Esophagus muscularis mucosa (tissue), 4 donors: Measurements from ENCODE around the gene RGPD3. TPM values are rescaled to one million over a fixed set of nuclear protein-coding genes. Genes with fewer than 3 reads are reported as not detected.
"Not testable (repeated sequence)": the region's sequence is repeated elsewhere in the genome, so short reads cannot be mapped to it uniquely, and the experiment has no call there.

Experiments used
- DNase-seq: peaks from one replicate; pipeline ENCODE4 v3.0.0-alpha.2; 2017; ENCODE audit errors: extremely low spot score
- H3K27ac ChIP-seq, 4 donors: fragments of 200-600 bp; sonication (generic); replicated peaks in 1 of 4; 1 replicate in 3 of 4; 2 replicates in 1 of 4; pipeline ENCODE4 v1.5.1; 2016 to 2019; ENCODE audit warnings: mild to moderate bottlenecking in 1 of 4
- H3K27me3 ChIP-seq, 4 donors: fragments of 200-600 bp; sonication (generic); one replicate each; pipeline versions ENCODE4 v1.5.1 to v1.6.0; 2016 to 2019
- H3K36me3 ChIP-seq, 4 donors: fragments of 200-600 bp; sonication (generic); one replicate each; pipeline ENCODE4 v1.5.1; 2016 to 2019
- H3K4me1 ChIP-seq, 4 donors: fragments of 200-600 bp; sonication (generic); one replicate each; pipeline ENCODE4 v1.5.1; 2016 to 2019
- H3K4me3 ChIP-seq, 4 donors: fragments of 200-600 bp; sonication (generic); 1 replicate in 2 of 4; 2 replicates in 2 of 4; pipeline ENCODE4 v1.5.1; 2016 to 2019; ENCODE audit warnings: mild to moderate bottlenecking in 4 of 4, moderate library complexity in 1 of 4
- H3K9me3 ChIP-seq, 4 donors: fragments of 200-600 bp; sonication (generic); 1 replicate in 3 of 4; 2 replicates in 1 of 4; pipeline ENCODE4 v1.5.1; 2016 to 2019
- EP300 ChIP-seq: sonication (generic); formaldehyde crosslinking; IDR thresholded peaks from one replicate; pipeline ENCODE4 v1.6.1; 2017; ENCODE audit warnings: antibody characterized with exemption
- POLR2A ChIP-seq: fragments of 450-650 bp; IDR thresholded peaks from one replicate; pipeline ENCODE4 v1.6.1; 2017; ENCODE audit warnings: antibody characterized with exemption, moderate library complexity, mild to moderate bottlenecking, low read depth
- POLR2AphosphoS5 ChIP-seq, 2 donors: sonication (generic); formaldehyde crosslinking; IDR thresholded peaks; one replicate each; pipeline ENCODE4 v1.6.1; 2017; ENCODE audit warnings: antibody characterized with exemption in 2 of 2
- WGBS: methylation state at CpG from one replicate; pipeline ENCODE4 v1.1.5; 2018; 5-methylcytosine and 5-hydroxymethylcytosine counted together
- intact Hi-C: fragments of 100-400 bp; cut with DNase I; formaldehyde crosslinking; loops from one replicate; pipeline ENCODE4 v1.15.1; 2023
- total RNA-seq, 4 donors: library from RNA; depleted of rRNA; stranded (reverse); fragments of >200 nt; gene quantifications; one replicate each; pipeline versions ENCODE4 v1.1.0 to v1.2.1, GENCODE V29; 2016
- TF ChIP-seq, protein P1 (sequence below), 3 experiments: fragments of 200-600 bp in 2 of 3; fragments of 450-650 bp in 1 of 3; sonication (generic) in 2 of 3; IDR thresholded peaks; one replicate each; pipeline ENCODE4 v1.5.1; 2017 to 2019; ENCODE audit warnings: antibody characterized with exemption in 3 of 3, mild to moderate bottlenecking in 2 of 3, moderate library complexity in 1 of 3

Gene RGPD3
- total RNA-seq, 4 donors from 2014 or later: 0.33 to 0.46 (median 0.43) TPM

GRCh38 chr2:106381867-106382266 is 86.3 kb downstream of the RGPD3 start:
- not testable (repeated sequence) for H3K9me3 ChIP-seq
- WGBS: 89% methylated on average over 4 of the region's 4 CpGs

GRCh38 chr2:106379567-106379966 is 88.6 kb downstream of the RGPD3 start:
- H3K4me3 ChIP-seq, H3K9me3 ChIP-seq, H3K4me1 ChIP-seq, H3K27me3 ChIP-seq, intact Hi-C loops, H3K36me3 ChIP-seq, H3K27ac ChIP-seq, DNase-seq: not testable (repeated sequence)
- 91% methylated on average over 3 of the region's 3 CpGs for WGBS

More at GRCh38 chr2:106381867-106382266, 86.3 kb downstream of the RGPD3 start:
- H3K4me3 ChIP-seq, H3K4me1 ChIP-seq, H3K27me3 ChIP-seq, H3K27ac ChIP-seq, intact Hi-C loops, H3K36me3 ChIP-seq, DNase-seq: not testable (repeated sequence)

- intact Hi-C loops, DNase-seq, H3K27me3 ChIP-seq, H3K9me3 ChIP-seq, H3K4me1 ChIP-seq, H3K27ac ChIP-seq, H3K36me3 ChIP-seq, H3K4me3 ChIP-seq: not testable (repeated sequence)
- 75% methylated on average over 2 of the region's 3 CpGs for WGBS
These were observed 99.0 kb downstream of the RGPD3 start for GRCh38 chr2:106369182-106369581.

GRCh38 chr2:106366204-106366885 is 101.9 kb downstream of the RGPD3 start:
- no peak overlapping the region for H3K4me3 ChIP-seq
- H3K4me1 ChIP-seq: no peaks in the 10 kb centered on the region
- WGBS: 74% methylated on average over 12 of the region's 12 CpGs
- DNase-seq: no peak
- no peaks in the 10 kb centered on the region for H3K36me3 ChIP-seq
- no peaks in the 10 kb centered on the region for H3K9me3 ChIP-seq
- intact Hi-C loops: no loop called here
- no peak overlapping the region for H3K27ac ChIP-seq
- TF ChIP-seq, protein P1, sequence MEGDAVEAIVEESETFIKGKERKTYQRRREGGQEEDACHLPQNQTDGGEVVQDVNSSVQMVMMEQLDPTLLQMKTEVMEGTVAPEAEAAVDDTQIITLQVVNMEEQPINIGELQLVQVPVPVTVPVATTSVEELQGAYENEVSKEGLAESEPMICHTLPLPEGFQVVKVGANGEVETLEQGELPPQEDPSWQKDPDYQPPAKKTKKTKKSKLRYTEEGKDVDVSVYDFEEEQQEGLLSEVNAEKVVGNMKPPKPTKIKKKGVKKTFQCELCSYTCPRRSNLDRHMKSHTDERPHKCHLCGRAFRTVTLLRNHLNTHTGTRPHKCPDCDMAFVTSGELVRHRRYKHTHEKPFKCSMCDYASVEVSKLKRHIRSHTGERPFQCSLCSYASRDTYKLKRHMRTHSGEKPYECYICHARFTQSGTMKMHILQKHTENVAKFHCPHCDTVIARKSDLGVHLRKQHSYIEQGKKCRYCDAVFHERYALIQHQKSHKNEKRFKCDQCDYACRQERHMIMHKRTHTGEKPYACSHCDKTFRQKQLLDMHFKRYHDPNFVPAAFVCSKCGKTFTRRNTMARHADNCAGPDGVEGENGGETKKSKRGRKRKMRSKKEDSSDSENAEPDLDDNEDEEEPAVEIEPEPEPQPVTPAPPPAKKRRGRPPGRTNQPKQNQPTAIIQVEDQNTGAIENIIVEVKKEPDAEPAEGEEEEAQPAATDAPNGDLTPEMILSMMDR (IDR thresholded peaks at IDR 0.05): no peak
- TF ChIP-seq EP300: no peak
- TF ChIP-seq POLR2AphosphoS5 (IDR thresholded peaks at IDR 0.05): no peak
- no peak for TF ChIP-seq POLR2A
- no peaks in the 10 kb centered on the region for H3K27me3 ChIP-seq

DNA sequence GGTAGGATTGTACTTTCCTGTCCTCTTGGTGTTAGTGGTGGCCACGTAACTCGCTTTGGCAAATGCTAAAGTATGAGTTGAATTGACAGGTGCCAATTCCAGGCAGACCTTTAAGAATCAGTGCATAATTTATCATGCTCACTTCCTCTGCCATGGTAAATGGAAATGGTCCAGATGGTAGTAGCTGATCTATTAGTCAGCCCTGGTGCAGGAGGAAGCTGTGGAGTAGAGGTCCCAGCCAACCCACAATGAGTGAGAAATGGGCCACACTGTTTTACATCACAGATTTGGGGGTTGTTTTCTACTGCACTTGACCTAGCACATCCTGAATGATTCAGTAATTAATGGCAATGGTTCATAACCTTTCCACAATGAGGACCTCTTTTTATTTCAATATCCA is 104.4 kb downstream of the RGPD3 start:
- H3K4me3 ChIP-seq: no peak overlapping the region
- no peak for TF ChIP-seq POLR2AphosphoS5 (IDR thresholded peaks at IDR 0.05)
- no peak for TF ChIP-seq POLR2A
- TF ChIP-seq, protein P1 (IDR thresholded peaks at IDR 0.05): no peak
- no peak for TF ChIP-seq EP300
- no peak for DNase-seq
- H3K36me3 ChIP-seq: no peaks in the 10 kb centered on the region
- 94% methylated on average over 2 of the region's 2 CpGs for WGBS
- no peaks in the 10 kb centered on the region for H3K9me3 ChIP-seq
- H3K4me1 ChIP-seq: no peaks in the 10 kb centered on the region
- no peaks in the 10 kb centered on the region for H3K27me3 ChIP-seq
- intact Hi-C loops: no loop called here
- no peak overlapping the region for H3K27ac ChIP-seq

DNA sequence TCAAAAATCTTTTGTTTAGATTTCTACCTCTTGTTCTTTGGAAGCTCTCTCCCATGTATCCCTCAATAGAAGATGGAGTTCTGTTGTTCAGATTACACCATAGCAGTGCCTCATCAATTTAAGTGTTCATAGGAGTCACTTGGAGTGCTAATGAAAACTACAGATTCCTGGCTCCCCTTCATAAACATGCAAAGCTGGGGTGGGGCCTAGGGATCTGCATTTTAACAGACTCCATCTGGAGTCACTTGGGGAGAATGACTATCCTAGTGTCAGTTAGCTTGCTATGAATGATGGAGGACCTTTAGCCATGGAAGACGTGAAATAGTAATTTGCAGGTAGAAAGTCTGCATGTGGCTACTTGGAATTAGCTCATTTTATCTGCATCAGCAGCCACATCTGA is 105.4 kb downstream of the RGPD3 start:
- H3K27me3 ChIP-seq: no peaks in the 10 kb centered on the region
- H3K4me1 ChIP-seq: no peaks in the 10 kb centered on the region
- H3K36me3 ChIP-seq: no peaks in the 10 kb centered on the region
- H3K27ac ChIP-seq: no peak overlapping the region
- no peak overlapping the region for H3K4me3 ChIP-seq
- no peak for DNase-seq
- 5% methylated on average over 1 of the region's 1 CpG for WGBS
- intact Hi-C loops: no loop called here
- H3K9me3 ChIP-seq: no peaks in the 10 kb centered on the region
- TF ChIP-seq, protein P1 (IDR thresholded peaks at IDR 0.05): no peak
- TF ChIP-seq EP300: no peak
- TF ChIP-seq POLR2AphosphoS5 (IDR thresholded peaks at IDR 0.05): no peak
- TF ChIP-seq POLR2A: no peak
